Measurements from ENCODE around the gene MT1H. TPM values are rescaled to one million over a fixed set of nuclear protein-coding genes. Genes with fewer than 3 reads are reported as not detected.

The MT1H gene
- total and polyA plus RNA-seq, 9 of the 15 experiments (the other 6 are each of a cell fraction or from before 2014, with no cell fraction given) = 0.13 to 0.37 TPM; not detected in 7

DNA sequence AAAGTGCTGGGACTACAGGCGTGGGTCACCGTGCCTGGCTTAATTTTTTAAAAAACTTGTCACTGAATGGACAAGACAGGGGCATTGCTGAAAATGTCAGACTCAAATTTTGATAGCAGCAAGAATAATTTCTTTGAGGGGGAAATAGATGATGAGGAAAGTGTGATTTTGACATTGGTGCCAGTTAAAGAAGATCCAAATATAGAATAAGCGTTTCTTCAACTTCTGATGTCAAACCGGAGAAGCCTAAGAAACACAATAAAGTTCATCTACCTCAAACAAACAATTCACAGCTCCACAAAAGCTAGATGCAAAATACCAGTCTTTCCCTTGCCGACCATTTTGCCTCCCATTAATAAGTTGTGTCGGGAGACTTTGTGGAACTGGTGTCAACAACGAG, 17.1 kb downstream of the MT1H start:
- H2AFZ ChIP-seq (ENCODE audit: low read depth, low read length) = no peak overlapping the region
- ChIA-PET CTCF (ENCODE audit: low intra/inter-chr PET ratio) (no interaction called here), POLR2A (no interaction called here)
- no peaks in the 10 kb centered on the region for H3K79me2 ChIP-seq (ENCODE audit: control insufficient read depth, insufficient read depth, low read length)
- in situ Hi-C loops (cut with MboI) (no loop called here), intact Hi-C loops (cut with micrococcal nuclease) (no loop called here)
- ATAC-seq = no peak
- no TSS peak for BruUV-seq (replicated peaks)
- no peak overlapping the region for H3K27ac ChIP-seq (ENCODE audit: extremely low read depth, low read depth, low read length)
- no peak overlapping the region for H3K4me2 ChIP-seq (ENCODE audit: insufficient read depth, low read length)
- DNase-seq (ENCODE audit: extremely low read depth in 1 of 4, low spot score in 3 of 4) = no peak
- no peak overlapping the region for H3K4me3 ChIP-seq
- no peak for FAIRE-seq
- H4K20me1 ChIP-seq (replicated peaks; ENCODE audit: control insufficient read depth, insufficient read depth, low read length) = no peaks in the 10 kb centered on the region
- no peaks in the 10 kb centered on the region for H3K9me1 ChIP-seq (ENCODE audit: control insufficient read depth, insufficient read depth, low read length)
- peaks cover 7 to 51% of the 10 kb centered on the region in 2 experiments; a peak in 4 of 5 replicates for H3K27me3 ChIP-seq (ENCODE audit: control insufficient read depth in 2 of 2, insufficient read depth in 2 of 2, low read length in 2 of 2)
- H3K36me3 ChIP-seq (ENCODE audit: control insufficient read depth, insufficient read depth, low read length) = no peaks in the 10 kb centered on the region
- H3K9ac ChIP-seq (ENCODE audit: insufficient read depth in 1 of 2, low read depth in 2 of 2, low read length in 2 of 2) = no peak overlapping the region
- WGBS (ENCODE audit: insufficient coverage, low coverage, missing lambda C conversion rate) = 1% methylated on average over 7 of the region's 7 CpGs
- no peaks in the 10 kb centered on the region for H3K9me3 ChIP-seq (replicated peaks; ENCODE audit: control insufficient read depth, insufficient read depth, low read depth, low read length)
- peaks cover 6 to 12% of the 10 kb centered on the region in 2 experiments; a peak in 3 of 5 replicates for H3K4me1 ChIP-seq (replicated peaks in 1 of 2; ENCODE audit: control insufficient read depth in 2 of 2, insufficient read depth in 2 of 2, low read length in 2 of 2)
- TF ChIP-seq, protein P1, sequence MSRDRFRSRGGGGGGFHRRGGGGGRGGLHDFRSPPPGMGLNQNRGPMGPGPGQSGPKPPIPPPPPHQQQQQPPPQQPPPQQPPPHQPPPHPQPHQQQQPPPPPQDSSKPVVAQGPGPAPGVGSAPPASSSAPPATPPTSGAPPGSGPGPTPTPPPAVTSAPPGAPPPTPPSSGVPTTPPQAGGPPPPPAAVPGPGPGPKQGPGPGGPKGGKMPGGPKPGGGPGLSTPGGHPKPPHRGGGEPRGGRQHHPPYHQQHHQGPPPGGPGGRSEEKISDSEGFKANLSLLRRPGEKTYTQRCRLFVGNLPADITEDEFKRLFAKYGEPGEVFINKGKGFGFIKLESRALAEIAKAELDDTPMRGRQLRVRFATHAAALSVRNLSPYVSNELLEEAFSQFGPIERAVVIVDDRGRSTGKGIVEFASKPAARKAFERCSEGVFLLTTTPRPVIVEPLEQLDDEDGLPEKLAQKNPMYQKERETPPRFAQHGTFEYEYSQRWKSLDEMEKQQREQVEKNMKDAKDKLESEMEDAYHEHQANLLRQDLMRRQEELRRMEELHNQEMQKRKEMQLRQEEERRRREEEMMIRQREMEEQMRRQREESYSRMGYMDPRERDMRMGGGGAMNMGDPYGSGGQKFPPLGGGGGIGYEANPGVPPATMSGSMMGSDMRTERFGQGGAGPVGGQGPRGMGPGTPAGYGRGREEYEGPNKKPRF (IDR thresholded peaks at IDR 0.05; ENCODE audit: low read depth, low read length) = no peak
- TF ChIP-seq TCF7L2 (IDR thresholded peaks at IDR 0.05; ENCODE audit: low read depth, low read length) = no peak
- no peak for TF ChIP-seq ZKSCAN1 (IDR thresholded peaks at IDR 0.05; ENCODE audit: low read depth, low read length)
- TF ChIP-seq TOE1 (IDR thresholded peaks at IDR 0.05; ENCODE audit: borderline replicate concordance) = no peak
- TF ChIP-seq TOE1 (CRISPR knock-in tag; IDR thresholded peaks at IDR 0.05; ENCODE audit: borderline replicate concordance, low read depth) = no peak
- no peak for TF ChIP-seq ERF (CRISPR knock-in tag; IDR thresholded peaks at IDR 0.05)
- no peak for TF ChIP-seq ZFP36 (IDR thresholded peaks at IDR 0.05; ENCODE audit: low read depth, low read length, partially characterized antibody)
- no peak for TF ChIP-seq GABPB2 (CRISPR knock-in tag; conservative IDR thresholded peaks at IDR 0.05)
- TF ChIP-seq ZNF707 (CRISPR knock-in tag; conservative IDR thresholded peaks at IDR 0.05) = no peak
- TF ChIP-seq, protein P2, sequence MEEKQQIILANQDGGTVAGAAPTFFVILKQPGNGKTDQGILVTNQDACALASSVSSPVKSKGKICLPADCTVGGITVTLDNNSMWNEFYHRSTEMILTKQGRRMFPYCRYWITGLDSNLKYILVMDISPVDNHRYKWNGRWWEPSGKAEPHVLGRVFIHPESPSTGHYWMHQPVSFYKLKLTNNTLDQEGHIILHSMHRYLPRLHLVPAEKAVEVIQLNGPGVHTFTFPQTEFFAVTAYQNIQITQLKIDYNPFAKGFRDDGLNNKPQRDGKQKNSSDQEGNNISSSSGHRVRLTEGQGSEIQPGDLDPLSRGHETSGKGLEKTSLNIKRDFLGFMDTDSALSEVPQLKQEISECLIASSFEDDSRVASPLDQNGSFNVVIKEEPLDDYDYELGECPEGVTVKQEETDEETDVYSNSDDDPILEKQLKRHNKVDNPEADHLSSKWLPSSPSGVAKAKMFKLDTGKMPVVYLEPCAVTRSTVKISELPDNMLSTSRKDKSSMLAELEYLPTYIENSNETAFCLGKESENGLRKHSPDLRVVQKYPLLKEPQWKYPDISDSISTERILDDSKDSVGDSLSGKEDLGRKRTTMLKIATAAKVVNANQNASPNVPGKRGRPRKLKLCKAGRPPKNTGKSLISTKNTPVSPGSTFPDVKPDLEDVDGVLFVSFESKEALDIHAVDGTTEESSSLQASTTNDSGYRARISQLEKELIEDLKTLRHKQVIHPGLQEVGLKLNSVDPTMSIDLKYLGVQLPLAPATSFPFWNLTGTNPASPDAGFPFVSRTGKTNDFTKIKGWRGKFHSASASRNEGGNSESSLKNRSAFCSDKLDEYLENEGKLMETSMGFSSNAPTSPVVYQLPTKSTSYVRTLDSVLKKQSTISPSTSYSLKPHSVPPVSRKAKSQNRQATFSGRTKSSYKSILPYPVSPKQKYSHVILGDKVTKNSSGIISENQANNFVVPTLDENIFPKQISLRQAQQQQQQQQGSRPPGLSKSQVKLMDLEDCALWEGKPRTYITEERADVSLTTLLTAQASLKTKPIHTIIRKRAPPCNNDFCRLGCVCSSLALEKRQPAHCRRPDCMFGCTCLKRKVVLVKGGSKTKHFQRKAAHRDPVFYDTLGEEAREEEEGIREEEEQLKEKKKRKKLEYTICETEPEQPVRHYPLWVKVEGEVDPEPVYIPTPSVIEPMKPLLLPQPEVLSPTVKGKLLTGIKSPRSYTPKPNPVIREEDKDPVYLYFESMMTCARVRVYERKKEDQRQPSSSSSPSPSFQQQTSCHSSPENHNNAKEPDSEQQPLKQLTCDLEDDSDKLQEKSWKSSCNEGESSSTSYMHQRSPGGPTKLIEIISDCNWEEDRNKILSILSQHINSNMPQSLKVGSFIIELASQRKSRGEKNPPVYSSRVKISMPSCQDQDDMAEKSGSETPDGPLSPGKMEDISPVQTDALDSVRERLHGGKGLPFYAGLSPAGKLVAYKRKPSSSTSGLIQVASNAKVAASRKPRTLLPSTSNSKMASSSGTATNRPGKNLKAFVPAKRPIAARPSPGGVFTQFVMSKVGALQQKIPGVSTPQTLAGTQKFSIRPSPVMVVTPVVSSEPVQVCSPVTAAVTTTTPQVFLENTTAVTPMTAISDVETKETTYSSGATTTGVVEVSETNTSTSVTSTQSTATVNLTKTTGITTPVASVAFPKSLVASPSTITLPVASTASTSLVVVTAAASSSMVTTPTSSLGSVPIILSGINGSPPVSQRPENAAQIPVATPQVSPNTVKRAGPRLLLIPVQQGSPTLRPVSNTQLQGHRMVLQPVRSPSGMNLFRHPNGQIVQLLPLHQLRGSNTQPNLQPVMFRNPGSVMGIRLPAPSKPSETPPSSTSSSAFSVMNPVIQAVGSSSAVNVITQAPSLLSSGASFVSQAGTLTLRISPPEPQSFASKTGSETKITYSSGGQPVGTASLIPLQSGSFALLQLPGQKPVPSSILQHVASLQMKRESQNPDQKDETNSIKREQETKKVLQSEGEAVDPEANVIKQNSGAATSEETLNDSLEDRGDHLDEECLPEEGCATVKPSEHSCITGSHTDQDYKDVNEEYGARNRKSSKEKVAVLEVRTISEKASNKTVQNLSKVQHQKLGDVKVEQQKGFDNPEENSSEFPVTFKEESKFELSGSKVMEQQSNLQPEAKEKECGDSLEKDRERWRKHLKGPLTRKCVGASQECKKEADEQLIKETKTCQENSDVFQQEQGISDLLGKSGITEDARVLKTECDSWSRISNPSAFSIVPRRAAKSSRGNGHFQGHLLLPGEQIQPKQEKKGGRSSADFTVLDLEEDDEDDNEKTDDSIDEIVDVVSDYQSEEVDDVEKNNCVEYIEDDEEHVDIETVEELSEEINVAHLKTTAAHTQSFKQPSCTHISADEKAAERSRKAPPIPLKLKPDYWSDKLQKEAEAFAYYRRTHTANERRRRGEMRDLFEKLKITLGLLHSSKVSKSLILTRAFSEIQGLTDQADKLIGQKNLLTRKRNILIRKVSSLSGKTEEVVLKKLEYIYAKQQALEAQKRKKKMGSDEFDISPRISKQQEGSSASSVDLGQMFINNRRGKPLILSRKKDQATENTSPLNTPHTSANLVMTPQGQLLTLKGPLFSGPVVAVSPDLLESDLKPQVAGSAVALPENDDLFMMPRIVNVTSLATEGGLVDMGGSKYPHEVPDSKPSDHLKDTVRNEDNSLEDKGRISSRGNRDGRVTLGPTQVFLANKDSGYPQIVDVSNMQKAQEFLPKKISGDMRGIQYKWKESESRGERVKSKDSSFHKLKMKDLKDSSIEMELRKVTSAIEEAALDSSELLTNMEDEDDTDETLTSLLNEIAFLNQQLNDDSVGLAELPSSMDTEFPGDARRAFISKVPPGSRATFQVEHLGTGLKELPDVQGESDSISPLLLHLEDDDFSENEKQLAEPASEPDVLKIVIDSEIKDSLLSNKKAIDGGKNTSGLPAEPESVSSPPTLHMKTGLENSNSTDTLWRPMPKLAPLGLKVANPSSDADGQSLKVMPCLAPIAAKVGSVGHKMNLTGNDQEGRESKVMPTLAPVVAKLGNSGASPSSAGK (IDR thresholded peaks at IDR 0.05) = no peak
- no peak for TF ChIP-seq SMARCA5 (IDR thresholded peaks at IDR 0.05)

Measured in K562 (cell line).